HAP-1 (cell line): ENCODE results near the gene SNRK.

Experiments used
- DNase-seq, 2 experiments: peaks; one replicate each; pipeline ENCODE4 v3.0.0-alpha.2; 2016 to 2020; ENCODE audit warnings: low spot score in 2 of 2
- H3K27me3 ChIP-seq: fragments of 250-450 bp; sonication (Bioruptor Pico); 2 replicates; pipeline ENCODE4 v1.5.1; 2020; ENCODE audit warnings: low read depth, mild to moderate bottlenecking, moderate library complexity
- H3K36me3 ChIP-seq: fragments of 250-450 bp; sonication (Bioruptor Pico); replicated peaks from 2 replicates; pipeline ENCODE4 v1.5.1; 2020; ENCODE audit warnings: mild to moderate bottlenecking
- H3K4me1 ChIP-seq: fragments of 250-450 bp; sonication (Bioruptor Pico); 2 replicates; pipeline ENCODE4 v1.5.1; 2020; ENCODE audit warnings: mild to moderate bottlenecking
- H3K4me3 ChIP-seq: fragments of 250-450 bp; sonication (Bioruptor Pico); 2 replicates; pipeline ENCODE4 v1.5.1; 2020; ENCODE audit warnings: mild to moderate bottlenecking, moderate library complexity
- H3K9me3 ChIP-seq: fragments of 250-450 bp; sonication (Bioruptor Pico); 2 replicates; pipeline ENCODE4 v1.5.1; 2020; ENCODE audit warnings: mild to moderate bottlenecking, moderate library complexity
- in situ Hi-C: fragments of 300-500 bp; cut with MboI; formaldehyde crosslinking; loops from 3 replicates; pipeline ENCODE4 v1.14.3; 2020; ENCODE audit warnings: low sequenced_read_pairs, inconsistent platforms, mixed read lengths

Gene SNRK

GRCh38 chr3:43390255-43390588 lies 103.9 kb downstream of the SNRK start:
- DNase-seq: no peak
- no peaks in the 10 kb centered on the region for H3K4me1 ChIP-seq
- no peak overlapping the region for H3K4me3 ChIP-seq
- no peaks in the 10 kb centered on the region for H3K27me3 ChIP-seq
- in situ Hi-C loops: no loop called here
- no peaks in the 10 kb centered on the region for H3K9me3 ChIP-seq
- H3K36me3 ChIP-seq: no peaks in the 10 kb centered on the region

GRCh38 chr3:43391621-43392020 lies 105.3 kb downstream of the SNRK start:
- Histone ChIP-seq H3K4me1 (no peaks in the 10 kb centered on the region), H3K27me3 (no peaks in the 10 kb centered on the region), H3K36me3 (no peaks in the 10 kb centered on the region), H3K4me3 (no peak overlapping the region), H3K9me3 (no peaks in the 10 kb centered on the region)
- DNase-seq: no peak
- in situ Hi-C loops: no loop called here

DNA sequence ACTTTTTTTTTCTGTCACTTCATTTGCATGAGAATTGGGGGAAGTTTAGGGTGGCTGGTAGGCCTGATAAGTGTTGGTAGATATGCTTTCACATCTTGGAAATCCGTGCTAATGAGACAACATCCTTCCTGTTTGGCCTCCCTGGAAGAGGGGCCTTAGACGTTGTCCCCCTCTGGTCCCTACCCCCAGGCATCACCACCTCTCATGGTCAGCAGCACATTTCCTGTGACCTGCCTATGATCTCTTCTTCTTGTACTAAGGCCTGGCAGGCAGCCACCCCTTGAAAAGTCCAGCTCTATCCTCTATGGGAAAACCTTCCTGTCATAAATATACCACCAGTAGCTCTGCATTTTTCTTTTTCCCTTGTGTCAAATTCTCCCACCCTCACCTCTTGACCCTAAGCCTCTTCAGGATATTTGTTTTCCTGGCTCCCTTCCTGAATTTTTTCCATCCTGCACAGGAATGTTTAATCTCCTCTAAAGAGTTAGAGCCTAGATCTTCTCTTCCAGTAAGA lies 107.8 kb downstream of the SNRK start:
- DNase-seq: no peak
- Histone ChIP-seq H3K4me3 (no peak overlapping the region), H3K27me3 (no peaks in the 10 kb centered on the region), H3K4me1 (peaks cover under 1% of the 10 kb centered on the region), H3K36me3 (no peaks in the 10 kb centered on the region), H3K9me3 (no peaks in the 10 kb centered on the region)
- in situ Hi-C loops: no loop called here

DNA sequence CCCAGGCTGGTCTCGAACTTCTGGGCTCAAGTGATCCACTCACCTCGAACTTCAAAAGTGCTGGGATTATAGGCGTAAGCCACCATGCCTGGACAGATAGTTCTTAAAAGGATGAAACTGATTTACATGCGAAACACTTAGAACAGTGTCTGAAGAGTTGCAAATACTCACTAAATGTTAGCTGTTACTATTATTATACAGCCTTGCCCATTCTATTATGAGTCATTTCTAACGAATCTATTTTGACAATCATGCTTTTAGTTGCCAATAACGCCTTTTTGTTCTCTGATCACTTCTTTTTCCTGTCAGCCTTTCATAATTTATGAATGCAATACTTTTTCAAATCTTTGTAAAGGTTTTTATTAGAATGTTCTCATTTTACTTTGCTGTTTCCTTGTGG lies 112.7 kb downstream of the SNRK start:
- in situ Hi-C loops: no loop called here
- no peak for DNase-seq
- H3K36me3 ChIP-seq: no peaks in the 10 kb centered on the region

GRCh38 chr3:43400167-43400566 lies 113.8 kb downstream of the SNRK start:
- H3K27me3 ChIP-seq: no peaks in the 10 kb centered on the region
- H3K9me3 ChIP-seq: no peaks in the 10 kb centered on the region
- DNase-seq: no peak
- no peaks in the 10 kb centered on the region for H3K36me3 ChIP-seq
- H3K4me1 ChIP-seq: peaks cover 4% of the 10 kb centered on the region
- in situ Hi-C loops: no loop called here
- H3K4me3 ChIP-seq: no peak overlapping the region

More for the DNA sequence above, 112.7 kb downstream of the SNRK start:
- H3K9me3 ChIP-seq: no peaks in the 10 kb centered on the region
- no peaks in the 10 kb centered on the region for H3K27me3 ChIP-seq
- no peak overlapping the region for H3K4me3 ChIP-seq
- H3K4me1 ChIP-seq: peaks cover 4% of the 10 kb centered on the region
